Activated B cell treated with CpG ODN at 0.5 μM for 24 hours (primary cell): ENCODE data around the gene CDNF. TPM values are rescaled to one million over a fixed set of nuclear protein-coding genes. Genes with fewer than 3 reads are reported as not detected.

Source experiments
- ATAC-seq: fragments of 200-7000 bp; cut with Tn5 transposase; one replicate; pipeline ENCODE4 v1.10.0; 2021; ENCODE audit warnings: low read depth, mild to moderate bottlenecking, moderate library complexity
- CTCF ChIA-PET: fragments of 350-600 bp; sonication (Branson Sonifier 250); formaldehyde crosslinking; loops from one replicate; lab custom pipeline; 2021; ENCODE audit warnings: antibody characterized with exemption; lab: Charles Lee
- POLR2A ChIA-PET: fragments of 350-600 bp; sonication (Branson Sonifier 250); formaldehyde crosslinking; loops from one replicate; lab custom pipeline; 2021; ENCODE audit warnings: antibody characterized with exemption; lab: Charles Lee
- DNase-seq: peaks from one replicate; pipeline ENCODE4 v3.0.0; 2022
- H3K27ac Mint-ChIP-seq: one replicate; pipeline ENCODE4 v1.8.0; 2020; ENCODE audit warnings: mixed read lengths
- H3K27me3 Mint-ChIP-seq: one replicate; pipeline ENCODE4 v1.8.0; 2021; ENCODE audit warnings: mixed read lengths
- H3K36me3 Mint-ChIP-seq: one replicate; pipeline ENCODE4 v1.8.0; 2021; ENCODE audit warnings: low read depth, mixed read lengths
- H3K4me1 Mint-ChIP-seq: one replicate; pipeline ENCODE4 v1.8.0; 2021; ENCODE audit warnings: mixed read lengths
- H3K4me3 Mint-ChIP-seq: one replicate; pipeline ENCODE4 v1.8.0; 2020; ENCODE audit warnings: mild to moderate bottlenecking, mixed read lengths
- H3K9me3 Mint-ChIP-seq: one replicate; pipeline ENCODE4 v1.8.0; 2020; ENCODE audit warnings: mixed read lengths
- intact Hi-C: fragments of 100-400 bp; cut with micrococcal nuclease; formaldehyde crosslinking; loops from one replicate; pipeline ENCODE4 v1.15.1; 2024
- total RNA-seq: library from RNA; stranded (reverse); gene quantifications from 2 replicates; pipeline ENCODE4 v1.2.3, GENCODE V29; 2022
- TF ChIP-seq, protein P1 (sequence below): fragments of 200-600 bp; IDR thresholded peaks from one replicate; pipeline ENCODE4 v1.8.0; 2022; ENCODE audit warnings: antibody characterized with exemption, mild to moderate bottlenecking

The CDNF gene
- 0.49 and 0.98 TPM in 2 replicates for total RNA-seq

DNA sequence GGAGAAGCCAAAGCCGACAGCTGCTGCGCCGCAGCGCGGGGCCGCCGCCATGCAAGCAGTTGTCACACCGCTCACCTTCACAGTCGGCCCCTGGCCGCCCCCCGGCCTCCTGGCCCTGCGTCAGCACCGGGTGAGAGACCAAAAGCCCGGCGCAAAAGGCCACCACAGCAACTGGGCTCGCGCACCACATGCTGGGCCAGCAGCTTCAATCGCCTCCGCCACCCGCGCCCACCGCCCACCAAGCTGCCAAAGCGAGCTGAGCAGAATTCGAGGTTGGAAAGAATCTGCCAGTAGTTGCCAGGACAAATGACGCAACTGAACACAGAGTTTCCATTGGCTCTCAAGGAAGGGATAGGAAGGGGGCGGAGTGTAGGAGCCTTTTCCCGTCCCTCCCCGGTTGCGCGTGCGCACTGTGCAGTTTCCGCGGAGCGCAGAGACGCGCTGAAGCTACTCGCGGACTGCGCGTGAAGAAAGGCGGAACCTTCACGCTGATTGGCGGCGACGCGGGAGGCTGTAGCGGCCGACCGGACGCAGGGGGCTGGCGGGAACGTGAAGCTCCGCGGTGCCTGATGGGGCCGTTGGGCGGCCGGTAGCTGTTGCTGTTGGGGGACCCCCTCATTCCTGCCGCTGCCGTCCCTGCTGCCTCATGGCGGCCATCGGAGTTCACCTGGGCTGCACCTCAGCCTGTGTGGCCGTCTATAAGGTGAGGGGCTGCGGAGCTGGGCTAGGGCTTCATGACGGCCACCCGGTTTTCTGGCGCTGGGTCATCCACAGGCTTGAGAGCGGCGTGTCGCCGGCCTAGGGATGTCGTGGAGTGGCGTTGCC, at the start of gene CDNF, which contains the start of the genes HSPA14 and MSANTD7:
CDNF (minus strand) TSS at position 281 of the 825 bp plus-strand sequence; CDS start at position 190, 91 bp downstream.
HSPA14 (plus strand) TSS at position 550 of the 825 bp plus-strand sequence; CDS start at position 647, 97 bp downstream.
MSANTD7 (plus strand) TSS at position 550 of the 825 bp plus-strand sequence. CDS start 3,979 bp downstream, outside the sequence.
- TF ChIP-seq, protein P1, sequence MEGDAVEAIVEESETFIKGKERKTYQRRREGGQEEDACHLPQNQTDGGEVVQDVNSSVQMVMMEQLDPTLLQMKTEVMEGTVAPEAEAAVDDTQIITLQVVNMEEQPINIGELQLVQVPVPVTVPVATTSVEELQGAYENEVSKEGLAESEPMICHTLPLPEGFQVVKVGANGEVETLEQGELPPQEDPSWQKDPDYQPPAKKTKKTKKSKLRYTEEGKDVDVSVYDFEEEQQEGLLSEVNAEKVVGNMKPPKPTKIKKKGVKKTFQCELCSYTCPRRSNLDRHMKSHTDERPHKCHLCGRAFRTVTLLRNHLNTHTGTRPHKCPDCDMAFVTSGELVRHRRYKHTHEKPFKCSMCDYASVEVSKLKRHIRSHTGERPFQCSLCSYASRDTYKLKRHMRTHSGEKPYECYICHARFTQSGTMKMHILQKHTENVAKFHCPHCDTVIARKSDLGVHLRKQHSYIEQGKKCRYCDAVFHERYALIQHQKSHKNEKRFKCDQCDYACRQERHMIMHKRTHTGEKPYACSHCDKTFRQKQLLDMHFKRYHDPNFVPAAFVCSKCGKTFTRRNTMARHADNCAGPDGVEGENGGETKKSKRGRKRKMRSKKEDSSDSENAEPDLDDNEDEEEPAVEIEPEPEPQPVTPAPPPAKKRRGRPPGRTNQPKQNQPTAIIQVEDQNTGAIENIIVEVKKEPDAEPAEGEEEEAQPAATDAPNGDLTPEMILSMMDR, result no peak
- POLR2A ChIA-PET, result interaction anchor here (0.6 to 3.2 kb wide), 37 partner anchors 10 to 1125 kb away, joined by 3 to 27 read pairs (median 5); partner anchors contain the start of genes DCLRE1C, MEIG1, NMT2 and SUV39H2
- DNase-seq (peak; percentile 97), ATAC-seq (peak; percentile 96)
- H3K4me1 Mint-ChIP-seq, result peaks cover 25% of the 10 kb centered on the region
- H3K4me3 Mint-ChIP-seq, result peak within 1 kb of the TSS; percentile 95
- CTCF ChIA-PET, result interaction anchor here (0.7 to 2.9 kb wide), 8 partner anchors 14 to 301 kb away, joined by 3 to 24 read pairs (median 4); partner anchors contain the start of genes DCLRE1C and SUV39H2
- peak within 1 kb of the TSS; percentile 91 for H3K27ac Mint-ChIP-seq
- H3K9me3 Mint-ChIP-seq, result no peaks in the 10 kb centered on the region
- H3K27me3 Mint-ChIP-seq, result no peaks in the 10 kb centered on the region
- intact Hi-C loops, result loop anchor here (1.0 to 5.0 kb wide), 13 partner anchors 40 to 1051 kb away; partner anchors contain the start of genes DCLRE1C, MEIG1, NMT2 and RPP38
- H3K36me3 Mint-ChIP-seq, result peaks cover 38% of the 10 kb centered on the region

DNA sequence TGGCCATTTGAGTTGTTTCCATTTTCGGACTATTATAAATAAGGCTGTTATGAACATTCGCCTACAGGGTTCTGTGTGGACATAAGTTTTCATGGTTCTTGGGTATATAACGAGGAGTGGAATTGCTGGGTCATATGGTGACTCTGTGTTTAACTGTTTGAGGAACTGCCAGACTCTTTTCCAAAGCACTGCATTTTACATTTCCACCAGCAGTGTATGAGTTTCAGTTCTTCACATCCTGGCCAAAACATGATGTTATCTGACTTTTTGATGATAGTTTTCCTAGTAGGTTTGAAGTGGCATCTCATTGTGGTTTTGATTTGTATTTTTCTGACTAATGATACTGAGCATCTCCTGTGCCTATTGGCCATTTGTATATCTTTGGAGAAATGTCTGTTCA, 46.2 kb upstream of the CDNF start:
- DNase-seq, result no peak
- Mint-ChIP-seq H3K27ac (no peak overlapping the region), H3K4me1 (peaks cover 10% of the 10 kb centered on the region), H3K4me3 (no peak overlapping the region), H3K36me3 (no peaks in the 10 kb centered on the region), H3K27me3 (no peaks in the 10 kb centered on the region), H3K9me3 (no peaks in the 10 kb centered on the region)
- ATAC-seq, result no peak
- TF ChIP-seq, protein P1, result no peak
- CTCF ChIA-PET, result no interaction called here
- POLR2A ChIA-PET, result interaction anchor here (0.6 to 0.7 kb wide), 3 partner anchors 46 to 362 kb away, joined by 3 to 12 read pairs (median 5); partner anchors contain the start of genes CDNF, HSPA14 and MSANTD7
- intact Hi-C loops, result no loop called here

DNA sequence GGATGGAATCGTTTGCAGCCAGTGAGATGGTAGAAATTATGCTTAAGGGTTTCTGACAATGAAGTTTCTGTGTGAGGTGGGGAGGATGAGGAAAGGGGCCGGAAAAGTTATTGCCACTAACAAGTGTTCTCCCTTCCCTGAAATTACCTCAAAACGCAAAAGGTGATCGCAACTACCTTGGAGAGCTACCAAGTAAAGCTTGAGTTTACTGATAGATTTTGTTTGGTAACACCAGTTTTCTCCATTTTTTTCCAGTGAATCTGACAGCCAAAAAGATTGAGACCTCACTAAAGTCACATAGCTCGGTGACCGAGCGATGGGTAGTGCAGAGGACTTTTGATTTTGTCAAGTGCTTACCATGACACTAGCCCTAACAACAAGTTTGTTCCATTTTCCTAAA, 42.4 kb upstream of the CDNF start:
- intact Hi-C loops, result no loop called here
- Mint-ChIP-seq H3K4me3 (peak overlapping the region; percentile 89), H3K36me3 (peaks cover 4% of the 10 kb centered on the region), H3K9me3 (no peaks in the 10 kb centered on the region), H3K27me3 (no peaks in the 10 kb centered on the region), H3K27ac (no peak overlapping the region), H3K4me1 (peaks cover 25% of the 10 kb centered on the region)
- DNase-seq, result no peak
- TF ChIP-seq, protein P1, result no peak
- ChIA-PET POLR2A (interaction anchor here (0.7 to 3.1 kb wide), 6 partner anchors 9 to 280 kb away, joined by 3 to 13 read pairs (median 5); partner anchors contain the start of genes CDNF, HSPA14, MEIG1 and MSANTD7), CTCF (interaction anchor here (1.4 to 1.6 kb wide), 2 partner anchors 9 to 381 kb away, joined by 3 to 4 read pairs; no protein-coding TSS in a partner anchor)
- ATAC-seq, result no peak

DNA sequence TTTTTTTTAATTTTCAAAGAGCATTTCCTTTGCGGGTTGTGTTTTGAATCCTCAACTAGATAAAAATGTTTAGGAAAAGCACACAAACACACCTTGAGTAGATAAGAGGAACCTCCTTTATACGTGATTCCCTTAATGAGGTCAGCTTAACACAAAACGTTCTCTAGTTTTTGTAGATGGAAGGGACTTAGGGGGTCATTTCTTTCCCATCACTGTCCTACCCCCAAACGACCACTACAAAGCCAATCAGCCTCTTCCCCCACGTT, 42.0 kb upstream of the CDNF start:
- H3K4me1 Mint-ChIP-seq, result peaks cover 25% of the 10 kb centered on the region
- H3K27ac Mint-ChIP-seq, result no peak overlapping the region
- CTCF ChIA-PET, result interaction anchor here (1.6 kb wide), 1 partner anchor 10 kb away, joined by 3 read pairs; no protein-coding TSS in a partner anchor
- no peak for DNase-seq
- TF ChIP-seq, protein P1, result no peak
- H3K9me3 Mint-ChIP-seq, result no peaks in the 10 kb centered on the region
- intact Hi-C loops, result loop anchor here (2.0 to 10.0 kb wide), 3 partner anchors 47 to 1295 kb away; partner anchors contain the start of genes NMT2 and PRPF18
- ATAC-seq, result no peak
- H3K27me3 Mint-ChIP-seq, result no peaks in the 10 kb centered on the region
- POLR2A ChIA-PET, result interaction anchor here (0.7 to 3.1 kb wide), 5 partner anchors 9 to 280 kb away, joined by 3 to 13 read pairs (median 4); partner anchors contain the start of genes CDNF, HSPA14 and MSANTD7
- peak overlapping the region; percentile 89 for H3K4me3 Mint-ChIP-seq
- peaks cover 4% of the 10 kb centered on the region for H3K36me3 Mint-ChIP-seq
